ENCODE measurements around the gene MEGF9.

Gene MEGF9

GRCh38 chr9:120608421-120608820 is 105.8 kb downstream of the MEGF9 start:
- H3K27me3 ChIP-seq (ENCODE audit: insufficient read depth, low read length): no peaks in the 10 kb centered on the region
- H3K4me1 ChIP-seq (ENCODE audit: control insufficient read depth in 1 of 2, insufficient read depth in 2 of 2, low read length in 2 of 2): peaks cover 0 to 2% of the 10 kb centered on the region in 2 experiments
- H2BK120ac ChIP-seq (ENCODE audit: insufficient read depth, low read length, poor library complexity): no peak overlapping the region
- no peak overlapping the region for H4K91ac ChIP-seq (ENCODE audit: low read depth, low read length)
- H4K8ac ChIP-seq (ENCODE audit: low read depth, low read length): no peak overlapping the region
- H3K27ac ChIP-seq (ENCODE audit: low read depth, low read length): no peak overlapping the region
- H3K14ac ChIP-seq (ENCODE audit: low read length): no peak overlapping the region
- H3K4me2 ChIP-seq (ENCODE audit: low read length): no peak overlapping the region
- H3K4me3 ChIP-seq (ENCODE audit: low read depth, low read length): no peak overlapping the region
- DNase-seq: peak; percentile 32 to 76
- H3K4ac ChIP-seq (ENCODE audit: low read depth, low read length): no peak overlapping the region
- H3K79me2 ChIP-seq (ENCODE audit: control insufficient read depth, insufficient read depth, low read length, poor library complexity): no peaks in the 10 kb centered on the region
- H3K18ac ChIP-seq (ENCODE audit: low read length): no peak overlapping the region
- no peak overlapping the region for H4K12ac ChIP-seq (ENCODE audit: low read depth, low read length)
- H2BK12ac ChIP-seq (ENCODE audit: low read length): no peak overlapping the region
- H2AFZ ChIP-seq (ENCODE audit: insufficient read depth, low read length, poor library complexity): no peak overlapping the region
- H2BK5ac ChIP-seq (ENCODE audit: low read depth, low read length, poor library complexity): no peak overlapping the region
- peaks cover 3% of the 10 kb centered on the region for H3K9me3 ChIP-seq (ENCODE audit: insufficient read depth, low read depth, low read length)
- no peaks in the 10 kb centered on the region for H3K79me1 ChIP-seq (ENCODE audit: low read length)
- H3K9ac ChIP-seq (ENCODE audit: low read length): no peak overlapping the region
- H3K23ac ChIP-seq (ENCODE audit: low read length): no peak overlapping the region
- H3K36me3 ChIP-seq (ENCODE audit: control insufficient read depth in 1 of 2, insufficient read depth in 2 of 2, low read length in 2 of 2): no peaks in the 10 kb centered on the region
- no peak overlapping the region for H2AK5ac ChIP-seq (ENCODE audit: low read length)

DNA sequence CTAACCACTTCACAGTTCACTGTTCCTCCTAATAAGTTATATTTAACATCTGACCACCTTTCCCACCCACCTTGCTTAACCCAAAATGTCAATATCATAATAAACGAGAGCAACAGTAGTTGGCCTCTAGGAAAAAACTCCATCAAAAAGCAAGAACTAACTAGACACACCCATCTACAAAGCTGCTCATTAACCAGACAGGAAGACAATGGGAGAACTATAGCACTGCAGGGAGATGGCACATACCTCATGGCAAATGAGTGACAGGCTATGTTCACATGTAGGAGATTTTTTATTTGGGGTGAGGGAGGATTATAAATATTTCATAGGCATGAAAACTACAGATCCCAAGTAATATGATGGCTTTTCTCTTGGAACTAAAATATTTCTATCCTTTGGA is 110.7 kb downstream of the MEGF9 start:
- no CpG with 5 or more reads among the region's 1 CpG for WGBS (ENCODE audit: extremely low coverage, insufficient coverage, insufficient read length)
- no peak overlapping the region for H3K4ac ChIP-seq (ENCODE audit: low read depth, low read length)

GRCh38 chr9:120603010-120603409 is 111.3 kb downstream of the MEGF9 start:
- Histone ChIP-seq H2AFZ (ENCODE audit: insufficient read depth, low read length, poor library complexity) (no peak overlapping the region), H3K4me2 (ENCODE audit: low read length) (no peak overlapping the region), H3K9ac (ENCODE audit: low read length) (no peak overlapping the region), H2AK5ac (ENCODE audit: low read length) (no peak overlapping the region), H2BK120ac (ENCODE audit: insufficient read depth, low read length, poor library complexity) (no peak overlapping the region), H3K27ac (ENCODE audit: low read depth, low read length) (no peak overlapping the region), H3K4me3 (ENCODE audit: low read depth, low read length) (no peak overlapping the region), H4K8ac (ENCODE audit: low read depth, low read length) (no peak overlapping the region), H3K4ac (ENCODE audit: low read depth, low read length) (no peak overlapping the region), H3K36me3 (ENCODE audit: control insufficient read depth in 1 of 2, insufficient read depth in 2 of 2, low read length in 2 of 2) (no peaks in the 10 kb centered on the region), H2BK5ac (ENCODE audit: low read depth, low read length, poor library complexity) (no peak overlapping the region), H3K27me3 (ENCODE audit: insufficient read depth, low read length) (no peaks in the 10 kb centered on the region), H4K91ac (ENCODE audit: low read depth, low read length) (no peak overlapping the region), H4K12ac (ENCODE audit: low read depth, low read length) (no peak overlapping the region), H3K18ac (ENCODE audit: low read length) (no peak overlapping the region), H3K9me3 (ENCODE audit: insufficient read depth, low read depth, low read length) (peaks cover 3% of the 10 kb centered on the region), H3K23ac (ENCODE audit: low read length) (no peak overlapping the region), H3K4me1 (ENCODE audit: control insufficient read depth in 1 of 2, insufficient read depth in 2 of 2, low read length in 2 of 2) (no peaks in the 10 kb centered on the region), H2BK12ac (ENCODE audit: low read length) (no peak overlapping the region), H3K79me1 (ENCODE audit: low read length) (no peaks in the 10 kb centered on the region), H3K79me2 (ENCODE audit: control insufficient read depth, insufficient read depth, low read length, poor library complexity) (no peaks in the 10 kb centered on the region), H3K14ac (ENCODE audit: low read length) (no peak overlapping the region)
- DNase-seq: no peak
- no CpG with 5 or more reads among the region's 1 CpG for WGBS (ENCODE audit: extremely low coverage, insufficient coverage, insufficient read length)

More for the DNA sequence above, 110.7 kb downstream of the MEGF9 start:
- H3K79me1 ChIP-seq (ENCODE audit: low read length): no peaks in the 10 kb centered on the region
- H2AFZ ChIP-seq (ENCODE audit: insufficient read depth, low read length, poor library complexity): no peak overlapping the region
- DNase-seq: no peak
- H2BK120ac ChIP-seq (ENCODE audit: insufficient read depth, low read length, poor library complexity): no peak overlapping the region
- H3K4me2 ChIP-seq (ENCODE audit: low read length): no peak overlapping the region
- no peak overlapping the region for H2BK12ac ChIP-seq (ENCODE audit: low read length)
- H3K23ac ChIP-seq (ENCODE audit: low read length): no peak overlapping the region
- no peak overlapping the region for H4K91ac ChIP-seq (ENCODE audit: low read depth, low read length)
- H3K27me3 ChIP-seq (ENCODE audit: insufficient read depth, low read length): no peaks in the 10 kb centered on the region
- no peak overlapping the region for H3K9ac ChIP-seq (ENCODE audit: low read length)
- H3K27ac ChIP-seq (ENCODE audit: low read depth, low read length): no peak overlapping the region
- H2BK5ac ChIP-seq (ENCODE audit: low read depth, low read length, poor library complexity): no peak overlapping the region
- no peak overlapping the region for H4K12ac ChIP-seq (ENCODE audit: low read depth, low read length)
- no peaks in the 10 kb centered on the region for H3K36me3 ChIP-seq (ENCODE audit: control insufficient read depth in 1 of 2, insufficient read depth in 2 of 2, low read length in 2 of 2)
- H3K14ac ChIP-seq (ENCODE audit: low read length): no peak overlapping the region
- no peak overlapping the region for H3K4me3 ChIP-seq (ENCODE audit: low read depth, low read length)
- no peak overlapping the region for H3K18ac ChIP-seq (ENCODE audit: low read length)
- H3K9me3 ChIP-seq (ENCODE audit: insufficient read depth, low read depth, low read length): peaks cover 3% of the 10 kb centered on the region
- no peak overlapping the region for H2AK5ac ChIP-seq (ENCODE audit: low read length)
- peaks cover 0 to 1% of the 10 kb centered on the region in 2 experiments for H3K4me1 ChIP-seq (ENCODE audit: control insufficient read depth in 1 of 2, insufficient read depth in 2 of 2, low read length in 2 of 2)
- no peaks in the 10 kb centered on the region for H3K79me2 ChIP-seq (ENCODE audit: control insufficient read depth, insufficient read depth, low read length, poor library complexity)
- H4K8ac ChIP-seq (ENCODE audit: low read depth, low read length): no peak overlapping the region

DNA sequence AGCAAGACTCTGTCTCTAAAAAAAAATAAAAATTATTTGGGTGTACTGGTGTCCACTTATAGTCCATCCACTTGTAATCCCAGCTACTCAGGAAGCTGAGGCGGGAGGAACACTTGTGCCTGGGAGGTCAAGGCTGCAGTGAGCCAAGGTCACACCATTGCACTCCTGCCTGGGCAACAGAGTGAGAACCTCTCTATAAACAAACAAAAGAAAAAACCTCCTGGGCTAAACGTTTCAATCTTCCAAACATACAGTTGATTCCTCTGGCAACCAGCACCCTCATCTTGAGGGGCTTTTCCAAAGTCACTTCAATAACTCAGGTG is 120.4 kb downstream of the MEGF9 start:
- Histone ChIP-seq H3K14ac (ENCODE audit: low read length) (no peak overlapping the region), H3K27me3 (ENCODE audit: insufficient read depth, low read length) (no peaks in the 10 kb centered on the region), H2AK5ac (ENCODE audit: low read length) (no peak overlapping the region), H4K8ac (ENCODE audit: low read depth, low read length) (no peak overlapping the region), H3K9me3 (ENCODE audit: insufficient read depth, low read depth, low read length) (no peaks in the 10 kb centered on the region), H3K79me2 (ENCODE audit: control insufficient read depth, insufficient read depth, low read length, poor library complexity) (no peaks in the 10 kb centered on the region), H3K79me1 (ENCODE audit: low read length) (no peaks in the 10 kb centered on the region), H2AFZ (ENCODE audit: insufficient read depth, low read length, poor library complexity) (no peak overlapping the region), H3K9ac (ENCODE audit: low read length) (no peak overlapping the region), H3K18ac (ENCODE audit: low read length) (no peak overlapping the region), H2BK120ac (ENCODE audit: insufficient read depth, low read length, poor library complexity) (no peak overlapping the region), H3K36me3 (ENCODE audit: control insufficient read depth in 1 of 2, insufficient read depth in 2 of 2, low read length in 2 of 2) (no peaks in the 10 kb centered on the region), H3K4me1 (ENCODE audit: control insufficient read depth in 1 of 2, insufficient read depth in 2 of 2, low read length in 2 of 2) (no peaks in the 10 kb centered on the region), H3K4me2 (ENCODE audit: low read length) (no peak overlapping the region), H4K12ac (ENCODE audit: low read depth, low read length) (no peak overlapping the region), H3K23ac (ENCODE audit: low read length) (no peak overlapping the region), H3K27ac (ENCODE audit: low read depth, low read length) (no peak overlapping the region), H4K91ac (ENCODE audit: low read depth, low read length) (no peak overlapping the region), H3K4me3 (ENCODE audit: low read depth, low read length) (no peak overlapping the region), H2BK12ac (ENCODE audit: low read length) (no peak overlapping the region), H2BK5ac (ENCODE audit: low read depth, low read length, poor library complexity) (no peak overlapping the region), H3K4ac (ENCODE audit: low read depth, low read length) (no peak overlapping the region)
- no peak for DNase-seq
- no CpG with 5 or more reads among the region's 2 CpGs for WGBS (ENCODE audit: extremely low coverage, insufficient coverage, insufficient read length)

Measured in trophoblast cell (in vitro differentiated cells and primary cell).